Stomach smooth muscle (tissue), 2 donors: ENCODE measurements around the gene PYHIN1.
"Not testable (repeated sequence)": the region's sequence is repeated elsewhere in the genome, so short reads cannot be mapped to it uniquely, and the experiment has no call there.

Experiments
- H3K27ac ChIP-seq: one replicate; pipeline ENCODE4 v1.7.0; 2013; ENCODE audit warnings: mild to moderate bottlenecking, low read length, inconsistent platforms
- H3K27me3 ChIP-seq, 2 donors: one replicate each; pipeline ENCODE4 v1.7.0; 2013; ENCODE audit warnings: low read length in 2 of 2; ENCODE audit not compliant: insufficient read depth in 2 of 2, control insufficient read depth in 1 of 2
- H3K36me3 ChIP-seq, 2 donors: one replicate each; pipeline ENCODE4 v1.7.0; 2013; ENCODE audit warnings: low read length in 2 of 2; ENCODE audit not compliant: control insufficient read depth in 2 of 2, insufficient read depth in 2 of 2
- H3K4me1 ChIP-seq: one replicate; pipeline ENCODE4 v1.7.0; 2013; ENCODE audit warnings: low read length; ENCODE audit not compliant: control insufficient read depth, insufficient read depth
- H3K4me3 ChIP-seq, 2 donors: one replicate each; pipeline ENCODE4 v1.7.0; 2013; ENCODE audit warnings: low read length in 2 of 2
- H3K9ac ChIP-seq, 2 donors: one replicate each; pipeline ENCODE4 v1.7.0; 2013; ENCODE audit warnings: low read length in 2 of 2, mild to moderate bottlenecking in 1 of 2
- H3K9me3 ChIP-seq, 2 donors: one replicate each; pipeline ENCODE4 v1.7.0; 2013; ENCODE audit warnings: low read length in 2 of 2; ENCODE audit not compliant: control insufficient read depth in 2 of 2
- donor health status: healthy.
- donor health status: Pancreatic carcinoma.

PYHIN1 gene

DNA sequence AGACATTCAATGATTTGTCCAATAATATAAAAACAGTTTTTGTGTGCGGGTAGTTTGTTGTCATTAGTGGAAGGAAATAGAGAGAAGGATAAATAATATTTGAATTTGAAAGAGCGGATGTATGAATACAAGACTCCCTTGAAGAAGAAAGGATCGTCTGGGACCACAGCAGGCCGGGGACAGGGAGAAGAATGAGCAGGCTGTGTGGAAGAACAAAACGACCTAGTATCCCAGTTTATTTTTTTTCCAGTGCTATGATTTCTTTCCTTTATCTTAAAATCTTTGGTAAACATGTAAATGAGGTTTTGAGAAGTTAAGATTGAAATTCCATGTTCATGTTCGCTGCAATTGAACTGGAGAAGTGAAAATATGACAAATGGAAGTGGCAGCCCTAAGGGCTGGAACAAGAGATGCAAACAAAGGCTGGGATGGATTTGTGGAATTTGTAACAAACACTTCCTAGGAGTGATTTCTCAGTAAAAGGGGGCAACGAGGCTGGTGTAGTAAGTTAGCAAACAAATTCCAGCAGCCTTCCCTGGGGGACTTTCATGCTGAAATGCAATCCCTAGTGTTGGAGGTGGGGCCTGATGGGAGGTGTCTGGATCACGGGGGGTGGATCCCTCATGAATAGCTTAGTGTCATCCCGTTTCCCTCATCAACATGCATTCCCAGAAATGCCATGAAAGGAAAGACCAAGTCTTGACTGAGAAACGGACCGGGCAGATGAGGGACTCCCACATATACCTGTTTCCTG lies 68.1 kb downstream of the PYHIN1 start:
- H3K4me3 ChIP-seq = peak overlapping the region; percentile 58 to 72
- H3K36me3 ChIP-seq = no peaks in the 10 kb centered on the region
- peaks cover 0 to 4% of the 10 kb centered on the region in 2 donors for H3K9me3 ChIP-seq
- H3K27me3 ChIP-seq = no peaks in the 10 kb centered on the region
- H3K9ac ChIP-seq = peak overlapping the region; percentile 43 to 56
- no peaks in the 10 kb centered on the region for H3K4me1 ChIP-seq
- H3K27ac ChIP-seq = peak overlapping the region; percentile 75

DNA sequence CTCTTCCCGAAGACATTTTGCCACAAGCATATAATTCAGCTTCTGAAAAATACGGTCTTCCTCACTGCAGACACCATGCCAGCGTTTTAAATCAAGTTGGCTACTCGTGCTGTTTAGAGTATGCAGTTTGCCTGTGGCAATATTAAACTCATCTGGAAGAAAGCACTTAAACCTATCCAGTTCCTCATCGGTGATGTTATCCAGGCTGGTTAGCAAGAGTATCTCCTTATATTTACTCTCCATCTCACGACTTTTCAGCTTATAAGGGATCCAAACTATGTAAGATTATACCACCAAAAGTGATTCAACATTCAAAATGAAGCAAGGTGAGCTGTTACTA lies 68.7 kb downstream of the PYHIN1 start:
- Histone ChIP-seq H3K27me3 (no peaks in the 10 kb centered on the region), H3K9ac (peak overlapping the region; percentile 43 to 56), H3K36me3 (no peaks in the 10 kb centered on the region), H3K9me3 (peaks cover 0 to 1% of the 10 kb centered on the region in 2 donors), H3K4me1 (no peaks in the 10 kb centered on the region), H3K27ac (peak overlapping the region; percentile 75), H3K4me3 (peak overlapping the region; percentile 58 to 72)

DNA sequence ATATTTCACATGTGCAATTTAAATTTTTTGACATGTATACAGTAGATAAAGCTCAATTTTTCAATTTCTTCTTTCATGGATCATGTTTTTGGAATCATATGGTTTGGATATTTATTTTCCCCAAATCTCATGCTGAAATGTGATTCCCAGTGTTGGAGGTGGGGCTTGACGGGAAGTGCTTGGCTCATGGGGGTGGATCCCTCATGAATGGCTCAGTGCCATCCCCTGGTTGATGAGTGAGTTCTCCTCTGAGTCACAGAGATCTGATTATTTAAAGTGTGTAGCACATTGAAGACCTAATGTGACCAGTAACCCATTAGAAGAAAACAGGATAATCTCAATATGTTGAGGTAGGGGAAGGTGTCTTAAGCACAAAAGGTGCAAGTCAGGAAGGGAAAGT lies 69.3 kb downstream of the PYHIN1 start:
- Histone ChIP-seq H3K27ac (peak overlapping the region; percentile 75), H3K4me3 (peak overlapping the region; percentile 58 to 72), H3K27me3 (no peaks in the 10 kb centered on the region), H3K9ac (peak overlapping the region in 1 of 2 donors; percentile 56), H3K36me3 (no peaks in the 10 kb centered on the region), H3K4me1 (no peaks in the 10 kb centered on the region), H3K9me3 (no peaks in the 10 kb centered on the region)

- no peaks in the 10 kb centered on the region for H3K9me3 ChIP-seq
- no peak overlapping the region for H3K4me3 ChIP-seq
- H3K9ac ChIP-seq = no peak overlapping the region
- H3K27ac ChIP-seq = peak overlapping the region; percentile 50
- no peaks in the 10 kb centered on the region for H3K4me1 ChIP-seq
- H3K27me3 ChIP-seq = no peaks in the 10 kb centered on the region
- H3K36me3 ChIP-seq = no peaks in the 10 kb centered on the region
Measured at GRCh38 chr1:159005161-159005560, 73.8 kb downstream of the PYHIN1 start.

- H3K4me1 ChIP-seq = no peaks in the 10 kb centered on the region
Measured at GRCh38 chr1:159005676-159006075, 74.3 kb downstream of the PYHIN1 start.

DNA sequence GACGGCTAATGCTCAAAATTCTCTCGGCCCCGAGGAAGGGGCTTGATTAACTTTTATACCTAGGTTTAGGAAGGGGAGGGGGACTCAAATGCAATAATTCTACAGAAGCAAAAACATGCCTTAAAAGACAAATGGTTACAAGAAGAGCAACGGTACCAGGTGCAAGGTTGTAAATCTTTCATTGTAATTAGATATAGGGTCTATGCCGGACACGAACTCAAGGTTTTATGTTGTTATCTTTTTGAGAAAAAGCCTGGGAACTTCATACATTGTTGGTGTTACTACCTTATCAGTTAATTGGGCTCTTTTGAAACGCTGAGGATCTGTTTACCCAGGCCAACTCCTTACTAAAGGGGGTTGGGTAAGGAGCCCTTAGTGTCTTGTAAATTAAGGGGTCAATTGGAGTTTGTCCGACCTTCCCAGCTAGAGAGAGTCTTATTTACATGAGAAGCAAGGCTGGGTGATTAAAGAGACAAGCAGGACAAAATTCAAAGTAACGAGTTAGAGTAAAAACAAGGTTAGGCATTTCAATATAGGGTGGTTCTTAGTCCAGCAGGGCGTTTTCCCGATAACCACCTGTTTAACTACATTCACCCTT lies 75.0 kb downstream of the PYHIN1 start:
- not testable (repeated sequence) for H3K27ac ChIP-seq, H3K4me3 ChIP-seq, H3K9ac ChIP-seq, H3K27me3 ChIP-seq, H3K36me3 ChIP-seq, H3K9me3 ChIP-seq, H3K4me1 ChIP-seq

More at GRCh38 chr1:159005676-159006075, 74.3 kb downstream of the PYHIN1 start:
- no peaks in the 10 kb centered on the region for H3K9me3 ChIP-seq
- peak overlapping the region; percentile 50 for H3K27ac ChIP-seq
- no peaks in the 10 kb centered on the region for H3K36me3 ChIP-seq
- no peak overlapping the region for H3K4me3 ChIP-seq
- H3K9ac ChIP-seq = no peak overlapping the region
- H3K27me3 ChIP-seq = no peaks in the 10 kb centered on the region

- no peaks in the 10 kb centered on the region for H3K9me3 ChIP-seq
- H3K4me3 ChIP-seq = no peak overlapping the region
- no peaks in the 10 kb centered on the region for H3K4me1 ChIP-seq
- no peak overlapping the region for H3K9ac ChIP-seq
- no peak overlapping the region for H3K27ac ChIP-seq
- H3K27me3 ChIP-seq = no peaks in the 10 kb centered on the region
- H3K36me3 ChIP-seq = no peaks in the 10 kb centered on the region
Measured at GRCh38 chr1:159007726-159008125, 76.4 kb downstream of the PYHIN1 start.

- Histone ChIP-seq H3K4me1 (no peaks in the 10 kb centered on the region), H3K27ac (no peak overlapping the region), H3K9ac (no peak overlapping the region)
Measured at GRCh38 chr1:159008744-159009188, 77.4 kb downstream of the PYHIN1 start.

GRCh38 chr1:159009287-159009686 lies 77.9 kb downstream of the PYHIN1 start:
- no peaks in the 10 kb centered on the region for H3K4me1 ChIP-seq
- no peaks in the 10 kb centered on the region for H3K36me3 ChIP-seq
- peak overlapping the region in 1 of 2 donors; percentile 71 for H3K4me3 ChIP-seq
- H3K27ac ChIP-seq = peak overlapping the region; percentile 25
- no peaks in the 10 kb centered on the region for H3K9me3 ChIP-seq
- peak overlapping the region; percentile 0 to 47 for H3K9ac ChIP-seq
- no peaks in the 10 kb centered on the region for H3K27me3 ChIP-seq

More at GRCh38 chr1:159008744-159009188, 77.4 kb downstream of the PYHIN1 start:
- no peaks in the 10 kb centered on the region for H3K27me3 ChIP-seq
- H3K36me3 ChIP-seq = no peaks in the 10 kb centered on the region
- H3K4me3 ChIP-seq = no peak overlapping the region
- H3K9me3 ChIP-seq = no peaks in the 10 kb centered on the region

GRCh38 chr1:159009704-159010361 lies 78.5 kb downstream of the PYHIN1 start, which contains the start of gene IFI16:
IFI16 (plus strand) TSS chr1:159009907; CDS start chr1:159014681, 4,774 bp downstream.
- no peaks in the 10 kb centered on the region for H3K27me3 ChIP-seq
- H3K36me3 ChIP-seq = no peaks in the 10 kb centered on the region
- H3K27ac ChIP-seq = peak within 1 kb of the TSS; percentile 25
- H3K4me1 ChIP-seq = no peaks in the 10 kb centered on the region
- peak within 1 kb of the TSS; percentile 47 to 76 for H3K9ac ChIP-seq
- H3K9me3 ChIP-seq = no peaks in the 10 kb centered on the region
- peak within 1 kb of the TSS; percentile 71 to 75 for H3K4me3 ChIP-seq
